ENCODE data around the gene SCUBE1. TPM values are rescaled to one million over a fixed set of nuclear protein-coding genes. Genes with fewer than 3 reads are reported as not detected.

The SCUBE1 gene
- total and polyA plus RNA-seq, 2 of the 4 experiments (the other 2 are of a cell fraction), result not detected

DNA sequence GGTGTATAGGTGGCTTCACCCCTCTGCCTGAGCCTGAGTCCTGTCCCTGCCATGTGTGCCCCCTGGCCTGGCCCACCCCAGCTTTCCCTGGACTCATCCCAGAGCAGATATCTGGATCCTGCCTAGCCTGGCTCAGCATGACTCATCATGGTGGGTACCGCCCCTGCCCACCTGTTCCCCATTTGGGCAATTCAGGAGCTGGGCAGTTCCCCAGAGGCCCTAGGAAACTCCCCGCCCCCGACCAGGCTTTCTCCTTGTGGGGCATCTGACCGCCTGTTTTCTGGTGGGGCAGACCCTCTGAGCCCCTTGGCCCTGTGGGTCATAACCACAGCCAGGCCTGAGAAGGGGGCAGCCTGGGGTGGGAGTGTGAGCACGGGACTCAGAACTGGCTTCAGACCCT is 187.4 kb downstream of the SCUBE1 start:
- Histone ChIP-seq H3K4me1 (ENCODE audit: control insufficient read depth, insufficient read depth, low read length) (peaks cover 11% of the 10 kb centered on the region), H4K8ac (ENCODE audit: low read depth in 2 of 2, low read length in 2 of 2) (no peak overlapping the region), H3K4me3 (ENCODE audit: insufficient read depth, low read depth, low read length) (no peak overlapping the region), H2BK15ac (ENCODE audit: low read depth, low read length) (no peak overlapping the region), H3K9me1 (ENCODE audit: insufficient read depth, low read length) (peaks cover 11% of the 10 kb centered on the region), H2AK9ac (replicated peaks; ENCODE audit: low read depth, low read length, poor library complexity) (no peak overlapping the region), H3K9me3 (ENCODE audit: control insufficient read depth, insufficient read depth, low read length) (no peaks in the 10 kb centered on the region), H3K56ac (ENCODE audit: extremely low read depth, insufficient read depth, low read length) (no peak overlapping the region), H3K79me1 (ENCODE audit: low read depth in 1 of 2, low read length in 2 of 2) (peaks cover 16 to 78% of the 10 kb centered on the region in 2 experiments), H4K20me1 (ENCODE audit: insufficient read depth, low read length) (peaks cover 53% of the 10 kb centered on the region), H4K91ac (ENCODE audit: insufficient read depth, low read depth, low read length) (no peak overlapping the region), H2BK120ac (ENCODE audit: low read depth, low read length) (no peak overlapping the region), H2BK20ac (ENCODE audit: low read depth, low read length) (no peak overlapping the region), H3K27me3 (ENCODE audit: control insufficient read depth, insufficient read depth, low read length) (no peaks in the 10 kb centered on the region), H2AFZ (replicated peaks; ENCODE audit: low read length, poor library complexity) (no peak overlapping the region), H2AK5ac (ENCODE audit: low read depth, low read length) (no peak overlapping the region), H2BK5ac (ENCODE audit: low read depth, low read length, poor library complexity, severe bottlenecking) (no peak overlapping the region), H3K4me2 (ENCODE audit: low read depth, low read length) (no peak overlapping the region), H3K9ac (ENCODE audit: low read depth, low read length) (no peak overlapping the region), H3K36me3 (ENCODE audit: control insufficient read depth, insufficient read depth, low read length) (peaks cover 11% of the 10 kb centered on the region; the same call in 1 of the 2 replicates), H3K27ac (ENCODE audit: insufficient read depth, low read length) (no peak overlapping the region), H3K14ac (replicated peaks; ENCODE audit: low read depth, low read length) (no peak overlapping the region), H4K5ac (ENCODE audit: low read depth, low read length) (no peak overlapping the region), H3K23ac (ENCODE audit: low read depth, low read length) (no peak overlapping the region), H3K18ac (ENCODE audit: low read depth, low read length) (no peak overlapping the region), H3K4ac (ENCODE audit: low read depth, low read length) (no peak overlapping the region)
- dilution Hi-C loops (cut with HindIII; ENCODE audit: low sequenced_read_pairs, unreplicated experiment) (no loop called here), in situ Hi-C loops (cut with MboI; ENCODE audit: low sequenced_read_pairs) (no loop called here), intact Hi-C loops (cut with micrococcal nuclease) (no loop called here)
- DNase-seq (no peak), ATAC-seq (ENCODE audit: low read depth) (no peak)
- no peak for TF ChIP-seq RFX5 (IDR thresholded peaks at IDR 0.05; ENCODE audit: low read depth, low read length)
- TF ChIP-seq, protein P1, sequence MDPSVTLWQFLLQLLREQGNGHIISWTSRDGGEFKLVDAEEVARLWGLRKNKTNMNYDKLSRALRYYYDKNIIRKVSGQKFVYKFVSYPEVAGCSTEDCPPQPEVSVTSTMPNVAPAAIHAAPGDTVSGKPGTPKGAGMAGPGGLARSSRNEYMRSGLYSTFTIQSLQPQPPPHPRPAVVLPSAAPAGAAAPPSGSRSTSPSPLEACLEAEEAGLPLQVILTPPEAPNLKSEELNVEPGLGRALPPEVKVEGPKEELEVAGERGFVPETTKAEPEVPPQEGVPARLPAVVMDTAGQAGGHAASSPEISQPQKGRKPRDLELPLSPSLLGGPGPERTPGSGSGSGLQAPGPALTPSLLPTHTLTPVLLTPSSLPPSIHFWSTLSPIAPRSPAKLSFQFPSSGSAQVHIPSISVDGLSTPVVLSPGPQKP (IDR thresholded peaks at IDR 0.05; ENCODE audit: borderline replicate concordance, low read depth, low read length), result no peak
- no peak for TF ChIP-seq MAZ (IDR thresholded peaks at IDR 0.05; ENCODE audit: borderline replicate concordance, low read depth, low read length)
- TF ChIP-seq SMC3 (IDR thresholded peaks at IDR 0.05; ENCODE audit: low read depth, low read length), result no peak
- TF ChIP-seq MAFK (IDR thresholded peaks at IDR 0.05; ENCODE audit: low read depth, low read length), result no peak
- TF ChIP-seq FOS (IDR thresholded peaks at IDR 0.05; ENCODE audit: low read depth, low read length), result no peak
- no peak for TF ChIP-seq MXI1 (IDR thresholded peaks at IDR 0.05; ENCODE audit: borderline replicate concordance, low read depth, low read length)
- no peak for TF ChIP-seq RAD21 (IDR thresholded peaks at IDR 0.05; ENCODE audit: low read length)
- TF ChIP-seq, protein P2, sequence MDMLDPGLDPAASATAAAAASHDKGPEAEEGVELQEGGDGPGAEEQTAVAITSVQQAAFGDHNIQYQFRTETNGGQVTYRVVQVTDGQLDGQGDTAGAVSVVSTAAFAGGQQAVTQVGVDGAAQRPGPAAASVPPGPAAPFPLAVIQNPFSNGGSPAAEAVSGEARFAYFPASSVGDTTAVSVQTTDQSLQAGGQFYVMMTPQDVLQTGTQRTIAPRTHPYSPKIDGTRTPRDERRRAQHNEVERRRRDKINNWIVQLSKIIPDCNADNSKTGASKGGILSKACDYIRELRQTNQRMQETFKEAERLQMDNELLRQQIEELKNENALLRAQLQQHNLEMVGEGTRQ (IDR thresholded peaks at IDR 0.05; ENCODE audit: low read depth, low read length), result no peak
- TF ChIP-seq BHLHE40 (IDR thresholded peaks at IDR 0.05; ENCODE audit: low read depth, low read length), result no peak
- no peak for TF ChIP-seq NFE2L2 (IDR thresholded peaks at IDR 0.05; ENCODE audit: low read depth, low read length)
- no peak for TF ChIP-seq POLR2A (IDR thresholded peaks at IDR 0.05; ENCODE audit: low read depth, low read length)
- no peak for TF ChIP-seq RCOR1 (IDR thresholded peaks at IDR 0.05; ENCODE audit: insufficient replicate concordance, low read length)
- BruUV-seq (replicated peaks), result no TSS peak
- 100% methylated on average over 1 of the region's 5 CpGs; no CpG with 5 or more reads in 1 of the 2 experiments for WGBS, 2 experiments (ENCODE audit: extremely low coverage in 2 of 2, insufficient read length in 1 of 2)
- CTCF ChIA-PET, result interaction anchor here (0.6 kb wide), 1 partner anchor 30 kb away, joined by 4 read pairs; no protein-coding TSS in a partner anchor
- POLR2A ChIA-PET (ENCODE audit: unreplicated experiment), result interaction anchor here (0.5 kb wide), 1 partner anchor 314 kb away, joined by 3 read pairs; no protein-coding TSS in a partner anchor

All from IMR-90 (cell line).